ENCODE results near the gene SORBS1.

Gene SORBS1

DNA sequence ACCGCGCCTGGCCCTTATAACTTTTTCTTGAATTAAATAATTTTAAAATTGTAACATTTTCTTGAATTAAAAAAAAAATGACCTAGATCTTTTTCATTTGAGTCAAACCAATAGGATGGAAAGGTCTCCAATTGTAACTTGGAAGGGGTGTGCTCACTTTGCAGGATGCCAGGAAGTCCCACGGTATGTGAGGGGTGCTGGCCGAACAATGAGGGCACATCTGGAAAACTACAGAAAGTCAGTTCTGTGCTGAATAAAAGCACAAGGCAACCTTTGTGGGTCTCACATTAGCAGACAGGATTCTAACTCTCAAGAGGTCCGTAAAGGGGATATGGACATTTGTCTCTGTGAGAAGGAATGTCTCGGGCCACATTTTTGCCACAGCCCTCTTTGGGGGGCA, 217.6 kb downstream of the SORBS1 start:
- DNase-seq (ENCODE audit: low spot score): no peak

DNA sequence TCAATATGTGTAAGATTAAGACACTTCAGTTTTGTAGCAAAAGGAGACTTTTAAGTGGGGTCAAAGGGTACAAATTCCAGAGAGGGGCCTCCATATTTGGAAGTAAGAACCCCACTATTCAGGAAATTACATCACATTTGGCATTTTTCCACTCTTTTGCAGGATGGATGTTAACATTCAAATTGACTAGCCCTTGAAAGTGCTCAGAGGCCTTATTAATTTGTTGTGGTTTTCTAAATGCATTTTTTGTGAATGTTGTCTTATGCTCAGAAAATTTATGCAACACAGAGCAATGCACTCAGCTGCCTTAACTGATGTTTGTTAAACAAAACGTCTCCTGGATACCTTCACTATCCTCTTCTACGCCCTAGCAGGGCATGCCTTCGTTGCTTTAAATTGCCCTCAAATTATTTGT, 219.4 kb downstream of the SORBS1 start:
- no peak for DNase-seq (ENCODE audit: low spot score)

DNA sequence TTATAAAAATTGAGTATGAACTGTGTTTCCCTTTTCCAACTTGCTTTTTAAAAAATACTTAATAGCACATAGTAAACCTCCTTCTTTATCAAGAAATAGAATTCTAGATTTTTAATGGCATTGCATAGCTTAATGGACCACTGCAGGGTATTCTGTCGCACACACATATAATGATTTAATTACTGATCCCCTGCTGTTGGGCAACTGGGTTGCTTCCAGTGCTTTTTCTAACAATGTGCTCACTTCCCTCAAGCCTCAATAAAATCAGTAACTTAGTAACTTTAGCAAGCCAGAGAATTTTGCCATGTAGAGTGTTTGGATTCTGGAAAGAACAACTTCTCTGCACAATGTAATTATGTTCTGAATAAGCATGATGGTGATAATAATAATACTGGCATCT, 221.3 kb downstream of the SORBS1 start:
- no peak for DNase-seq (ENCODE audit: low spot score)

DNA sequence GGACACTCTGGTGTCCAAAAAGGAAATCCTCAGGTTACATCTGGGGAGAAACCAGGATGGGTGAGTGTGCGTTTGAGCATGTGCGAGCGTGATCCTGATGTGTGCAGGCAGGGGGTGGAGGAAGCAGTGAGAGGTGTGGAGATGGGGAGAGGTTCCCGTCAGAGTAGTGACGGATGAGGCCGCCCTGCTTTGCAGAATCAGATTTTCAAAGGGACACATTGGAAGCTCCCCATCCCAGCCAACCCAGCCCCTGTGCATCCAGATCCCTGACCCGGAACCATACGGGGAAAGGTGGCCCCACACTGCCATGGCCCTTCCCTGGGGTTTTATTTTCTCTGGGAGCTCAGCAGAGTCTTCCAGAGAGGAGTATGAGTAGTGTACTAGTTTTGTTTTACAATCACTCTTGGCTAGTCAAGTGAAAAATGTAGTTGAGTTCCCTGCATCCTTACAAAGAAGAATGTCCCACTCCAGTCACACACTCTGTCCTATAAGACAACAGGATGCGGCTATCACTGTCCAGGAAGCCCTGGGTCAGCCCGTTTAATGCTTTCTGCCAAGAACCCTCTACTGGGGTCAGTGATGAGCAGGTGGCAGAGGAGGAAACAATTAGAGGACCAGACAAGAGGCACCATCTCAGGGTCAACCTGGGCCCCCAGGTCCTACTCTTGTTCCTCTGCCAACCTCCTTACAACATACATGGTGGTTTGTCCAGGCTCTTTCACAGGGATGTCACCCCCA, 223.6 kb downstream of the SORBS1 start:
- DNase-seq (ENCODE audit: low spot score): no peak

DNA sequence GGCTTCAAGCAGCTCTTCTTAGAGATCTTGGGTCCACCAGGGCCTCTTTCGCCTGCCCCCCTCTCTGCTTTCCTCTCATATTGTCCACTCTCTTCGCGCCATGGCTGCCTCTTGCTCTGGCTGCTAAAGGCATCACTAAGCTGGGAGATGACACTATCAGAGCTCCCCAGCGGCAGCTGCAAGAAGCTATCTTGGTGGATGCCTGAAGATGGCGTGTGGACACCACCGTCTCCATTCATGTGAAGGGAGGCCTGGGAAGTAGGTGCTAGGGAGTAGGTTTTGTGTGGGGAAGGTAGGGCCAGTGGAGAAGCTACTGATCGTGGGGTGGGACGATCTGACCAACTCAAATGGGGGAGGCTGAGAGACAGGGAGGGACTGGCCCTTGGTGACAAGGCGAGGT, 224.5 kb downstream of the SORBS1 start:
- no peak for DNase-seq (ENCODE audit: low spot score)

DNA sequence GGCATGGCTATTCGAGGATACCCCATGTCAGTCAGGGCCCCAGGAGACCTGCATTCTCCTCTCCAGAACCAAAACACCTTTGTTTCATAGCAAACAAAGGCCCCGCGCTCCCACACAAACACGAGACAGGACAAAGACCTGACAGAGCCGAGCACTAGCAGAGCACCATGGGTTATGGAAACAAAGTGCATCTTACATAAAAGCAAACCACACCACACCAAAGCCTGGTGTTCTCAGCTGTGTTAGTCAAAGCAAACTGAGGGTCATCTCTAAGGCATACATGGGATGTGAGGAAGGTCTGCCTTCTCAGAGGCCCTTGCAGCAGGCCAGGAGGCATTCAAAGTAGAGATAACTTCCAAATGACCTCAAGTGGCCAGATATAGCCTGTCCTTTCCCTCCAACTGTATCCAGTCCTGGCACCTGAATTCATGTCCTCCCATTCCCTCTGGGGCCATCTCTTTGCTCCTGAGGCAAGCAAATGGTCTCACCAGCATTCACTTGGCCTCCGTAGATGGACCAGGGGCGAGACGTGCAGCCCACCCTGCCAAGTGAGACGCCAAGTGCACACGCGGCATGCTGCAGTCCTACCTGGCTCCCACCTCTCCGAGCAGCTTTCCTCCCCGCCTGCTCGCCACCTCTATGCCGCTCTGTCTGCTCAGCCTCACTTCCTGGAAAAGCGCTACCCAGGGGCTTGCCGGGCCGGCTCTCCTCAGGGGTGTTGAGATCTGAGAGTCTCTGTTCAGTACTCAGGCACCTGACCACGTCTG, 225.1 kb downstream of the SORBS1 start:
- DNase-seq (ENCODE audit: low spot score): no peak

DNA sequence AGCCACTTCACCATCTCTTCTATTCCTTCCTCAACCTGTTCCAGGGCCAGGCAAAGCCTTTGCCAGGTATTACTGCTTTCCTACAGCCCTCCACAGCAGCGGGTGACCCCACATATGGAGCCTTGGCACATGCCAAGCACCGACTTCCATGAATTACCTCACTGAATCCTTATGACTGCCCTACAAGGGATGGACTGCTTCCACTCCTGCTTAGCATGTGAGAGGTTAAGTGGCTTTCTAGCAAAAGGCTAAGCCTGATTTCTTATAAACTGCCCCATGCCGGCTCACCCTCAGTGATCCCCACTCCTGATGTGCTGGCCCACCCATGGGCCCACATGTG, 226.4 kb downstream of the SORBS1 start:
- no peak for DNase-seq (ENCODE audit: low spot score)

DNA sequence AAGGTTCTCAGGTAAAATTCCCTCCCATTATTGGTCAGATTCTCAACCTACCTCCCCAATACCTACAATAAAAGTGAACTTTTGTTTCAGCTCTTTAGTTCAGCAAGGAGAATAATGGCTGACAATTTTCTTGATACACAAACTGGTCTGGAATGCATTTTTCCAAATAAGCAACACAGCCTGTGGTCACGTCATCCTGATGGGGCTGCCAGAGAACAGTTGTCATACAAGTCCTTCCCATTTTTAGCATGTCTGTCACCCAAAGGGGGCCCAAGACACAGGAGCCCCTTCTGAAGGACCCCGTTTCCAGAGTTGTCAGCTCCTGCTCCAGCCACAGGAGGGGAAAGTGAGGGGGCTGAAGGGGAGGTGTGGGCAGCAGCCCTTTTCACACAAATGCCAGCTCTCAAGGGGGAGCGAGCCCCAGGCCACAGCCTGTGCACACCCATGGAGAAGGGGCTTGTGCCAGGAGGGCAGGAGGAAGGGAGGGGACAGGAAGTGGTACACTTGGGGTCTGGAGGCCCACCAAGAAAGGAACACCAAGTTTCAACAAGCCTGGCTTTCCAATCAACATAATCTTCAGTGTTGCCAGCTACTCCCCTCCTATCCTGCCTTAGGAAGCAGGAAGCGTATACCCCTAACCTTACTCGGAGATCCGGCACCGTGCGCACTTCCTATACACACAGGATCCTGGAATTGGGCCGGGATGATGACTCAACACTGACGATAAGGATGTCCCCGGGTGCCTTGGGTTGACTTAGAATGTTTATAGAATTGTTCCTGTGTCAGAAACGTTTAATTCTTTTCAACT, 227.0 kb downstream of the SORBS1 start:
- DNase-seq (ENCODE audit: low spot score): no peak

DNA sequence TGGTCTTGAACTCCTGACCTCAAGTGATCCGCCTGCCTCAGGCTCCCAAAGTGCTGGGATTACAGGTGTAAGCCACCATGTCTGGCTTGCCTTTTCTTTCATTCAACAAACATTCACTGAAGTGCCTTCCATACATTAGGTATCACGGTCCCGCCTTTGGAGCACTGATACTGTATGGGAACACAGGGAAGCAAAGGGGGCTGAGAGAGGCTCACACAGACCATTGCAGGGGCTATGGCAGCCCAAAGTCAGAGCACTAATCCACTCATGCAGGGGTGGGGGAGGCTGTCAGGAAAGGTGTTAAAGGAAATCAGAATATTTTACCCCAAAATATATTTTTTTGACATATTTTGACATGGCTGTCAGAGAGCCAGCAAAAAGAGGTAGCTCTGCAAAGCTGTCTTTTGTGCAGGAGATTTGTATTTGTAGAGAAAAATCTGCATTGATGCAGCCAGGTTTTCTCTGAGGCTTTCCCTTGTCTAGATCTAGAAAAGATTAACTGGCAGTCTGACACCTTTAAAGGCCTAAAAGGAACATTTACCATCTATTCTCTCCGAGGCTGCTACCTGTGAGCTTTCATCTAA, 228.4 kb downstream of the SORBS1 start:
- DNase-seq (ENCODE audit: low spot score): no peak

DNA sequence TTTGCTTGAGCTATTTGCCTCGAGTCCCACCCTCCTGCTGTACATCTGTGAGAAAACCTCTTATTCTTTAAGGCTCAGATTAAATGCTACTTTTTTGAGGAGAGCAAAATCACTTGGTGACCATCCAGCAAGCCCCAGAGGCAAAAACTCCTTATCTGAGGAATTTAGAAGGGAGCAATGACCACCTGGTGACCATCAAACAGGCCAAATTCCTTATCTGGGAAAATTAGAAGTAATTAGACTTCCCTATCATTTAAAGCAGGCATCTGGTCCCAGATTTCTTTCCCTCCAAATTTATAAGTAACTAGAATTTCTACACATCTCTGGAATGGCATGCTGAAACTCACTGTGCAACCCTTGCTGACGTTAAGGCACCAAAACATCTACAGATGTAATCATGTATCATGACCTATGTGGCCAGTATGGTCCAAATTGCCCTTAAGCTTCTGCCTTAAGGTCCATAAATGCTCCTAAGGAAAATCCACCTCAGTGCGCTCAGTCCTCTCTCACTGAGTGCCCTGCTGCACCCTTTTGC, 229.5 kb downstream of the SORBS1 start:
- DNase-seq (ENCODE audit: low spot score): no peak

DNA sequence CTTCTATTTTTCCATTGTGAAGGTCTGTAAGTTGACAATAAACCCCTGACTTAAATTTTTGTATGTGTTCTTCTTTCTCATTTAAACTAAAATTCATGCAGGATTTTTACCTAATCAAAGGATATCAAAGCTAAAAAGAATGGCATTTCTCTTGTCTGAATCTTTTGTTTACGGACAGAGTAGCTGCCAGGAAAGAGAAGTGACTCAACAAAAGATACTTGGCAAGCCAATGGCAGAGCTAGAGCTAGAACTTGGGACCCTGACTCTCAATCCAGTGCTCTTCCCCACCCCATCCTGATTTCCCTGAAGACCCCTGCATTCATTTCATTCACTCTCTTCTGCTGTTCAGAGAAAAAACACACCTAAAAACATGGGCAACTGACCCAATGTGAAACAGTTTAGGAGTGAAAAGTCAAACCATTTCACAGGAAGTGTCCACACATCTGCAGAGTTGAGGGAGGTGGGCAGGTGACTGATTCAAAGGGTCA, 230.2 kb downstream of the SORBS1 start:
- no peak for DNase-seq (ENCODE audit: low spot score)

DNA sequence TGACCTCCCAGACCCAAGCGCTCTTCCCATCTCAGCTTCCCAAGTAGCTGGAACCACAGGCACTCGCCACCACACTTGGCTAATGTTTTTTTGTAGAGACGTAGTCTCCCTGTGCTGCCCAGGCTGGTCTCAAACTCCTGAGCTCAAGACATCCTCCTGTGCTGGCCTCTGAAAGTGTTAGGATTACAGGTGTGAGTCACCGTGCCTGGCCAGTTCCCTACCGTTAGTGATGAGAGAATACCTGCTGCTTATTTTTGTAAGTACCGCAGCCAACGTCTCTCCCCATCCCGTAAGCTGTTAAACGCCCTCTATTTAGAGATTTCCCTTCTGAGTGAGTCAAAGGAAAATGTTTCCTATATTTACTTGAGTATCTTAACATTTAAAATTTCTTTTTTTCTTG, 231.9 kb downstream of the SORBS1 start:
- DNase-seq (ENCODE audit: low spot score): no peak

DNA sequence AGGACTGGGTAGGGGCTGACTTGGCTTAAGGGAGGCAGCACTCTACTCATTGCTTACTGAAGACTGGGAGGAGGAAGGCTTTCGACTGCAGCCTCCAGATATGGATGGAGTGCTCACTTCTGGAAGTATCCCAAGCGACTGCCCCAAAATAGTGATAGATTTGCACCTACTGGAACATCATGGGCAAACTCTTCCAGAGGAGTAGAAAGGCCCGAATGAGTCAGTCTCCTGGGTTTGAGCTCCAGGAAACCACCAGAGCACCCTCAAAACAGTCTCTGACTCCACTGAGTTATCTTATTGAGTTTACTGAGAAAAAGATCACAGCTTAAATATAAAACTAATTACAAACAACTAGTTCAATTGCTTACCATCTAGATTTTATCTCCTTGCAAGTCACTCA, 233.2 kb downstream of the SORBS1 start:
- no peak for DNase-seq (ENCODE audit: low spot score)

DNA sequence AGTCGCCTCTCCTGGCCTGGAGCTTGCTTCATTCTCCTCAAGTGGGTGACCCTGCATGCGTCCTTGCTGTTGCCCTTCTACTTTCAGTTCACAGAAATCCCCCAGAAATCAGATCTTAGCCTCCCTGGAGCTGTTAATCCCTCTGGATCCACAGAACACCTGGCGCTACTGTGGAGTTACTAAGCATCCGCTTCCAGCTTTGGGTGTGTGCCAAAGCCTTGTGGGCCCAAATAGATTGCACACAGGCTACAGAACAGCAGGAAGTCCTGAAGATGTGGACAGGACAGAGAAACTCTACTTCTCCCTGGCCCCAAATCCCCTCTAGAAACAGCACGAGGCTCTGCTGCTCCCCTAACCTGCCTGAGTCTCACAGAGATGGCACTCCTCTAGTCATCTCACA, 233.8 kb downstream of the SORBS1 start:
- no peak for DNase-seq (ENCODE audit: low spot score)

DNA sequence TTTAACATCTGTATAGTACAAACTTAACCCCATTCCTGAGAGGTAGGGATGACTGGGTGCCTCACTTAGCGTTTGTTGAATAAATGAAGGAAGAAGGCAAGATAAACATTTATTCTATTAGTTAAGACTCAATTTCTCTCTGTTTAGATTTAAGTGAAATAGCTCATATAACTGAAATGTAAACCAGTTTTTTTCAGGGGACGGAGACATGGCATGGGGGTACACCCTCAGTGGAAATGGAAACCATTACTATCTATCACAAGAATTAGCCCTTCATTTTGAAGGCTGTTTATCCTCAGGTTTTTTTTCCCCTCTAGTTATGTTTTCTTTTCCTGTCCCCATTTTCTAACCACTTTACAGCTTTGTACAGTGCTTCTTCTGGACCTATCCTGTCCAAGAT, 234.8 kb downstream of the SORBS1 start:
- DNase-seq (ENCODE audit: low spot score): no peak

DNA sequence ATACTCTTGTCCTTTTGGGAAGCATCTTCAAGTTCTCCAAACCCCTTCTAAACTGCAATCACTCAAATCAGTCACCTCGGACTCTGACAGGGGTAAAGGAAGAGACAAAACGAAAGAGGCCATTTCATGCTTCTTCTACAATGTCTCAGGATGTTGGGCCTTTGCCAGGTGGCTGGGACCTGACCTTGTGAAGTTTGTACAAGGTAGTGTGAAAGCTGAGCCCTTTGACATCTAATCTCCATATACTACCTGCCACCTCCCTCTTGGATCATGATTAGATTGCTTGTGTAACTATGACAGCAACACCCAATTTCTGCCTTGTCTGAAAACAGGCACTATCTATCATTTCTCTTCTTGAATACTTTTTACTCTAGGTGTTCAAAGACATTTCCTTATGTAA, 235.3 kb downstream of the SORBS1 start:
- DNase-seq (ENCODE audit: low spot score): no peak

DNA sequence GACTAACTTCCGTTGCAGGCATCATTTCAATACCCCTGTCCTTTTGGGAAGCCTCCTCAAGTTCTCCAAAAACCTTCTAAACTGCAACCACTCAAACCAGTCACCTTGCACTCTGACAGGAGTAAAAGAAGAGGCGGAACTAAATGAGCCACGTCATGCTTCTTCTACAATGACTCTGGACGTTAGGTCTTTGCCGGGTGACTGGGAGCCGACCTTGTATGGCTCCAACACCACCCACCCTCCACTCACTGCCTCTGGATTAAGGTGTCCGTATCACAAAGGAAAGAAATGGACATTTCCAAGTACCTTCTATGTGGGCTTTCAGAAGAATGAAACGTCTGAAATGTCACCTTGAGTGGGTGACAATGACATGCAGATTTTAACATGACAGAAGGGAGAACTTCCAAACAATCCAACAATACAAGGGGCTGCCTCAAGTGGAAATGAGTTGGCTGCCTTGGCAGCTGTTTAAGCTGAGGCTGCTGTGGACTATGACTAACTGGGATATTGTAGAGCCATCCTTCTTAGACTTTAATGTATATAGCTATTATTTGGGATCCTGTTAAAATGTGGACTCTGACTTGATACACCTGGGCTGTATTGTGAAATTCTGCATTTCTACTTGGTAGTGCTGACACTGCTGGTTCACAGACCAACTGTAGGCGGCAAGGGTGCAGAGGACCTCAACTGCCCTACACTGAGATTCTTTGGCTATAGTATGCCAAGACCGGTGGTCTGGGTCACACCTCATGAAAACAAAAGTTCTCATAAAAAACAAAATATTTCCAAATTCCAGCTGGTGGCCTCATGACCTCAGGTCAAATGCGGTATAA, 236.5 kb downstream of the SORBS1 start:
- DNase-seq (ENCODE audit: low spot score): no peak

DNA sequence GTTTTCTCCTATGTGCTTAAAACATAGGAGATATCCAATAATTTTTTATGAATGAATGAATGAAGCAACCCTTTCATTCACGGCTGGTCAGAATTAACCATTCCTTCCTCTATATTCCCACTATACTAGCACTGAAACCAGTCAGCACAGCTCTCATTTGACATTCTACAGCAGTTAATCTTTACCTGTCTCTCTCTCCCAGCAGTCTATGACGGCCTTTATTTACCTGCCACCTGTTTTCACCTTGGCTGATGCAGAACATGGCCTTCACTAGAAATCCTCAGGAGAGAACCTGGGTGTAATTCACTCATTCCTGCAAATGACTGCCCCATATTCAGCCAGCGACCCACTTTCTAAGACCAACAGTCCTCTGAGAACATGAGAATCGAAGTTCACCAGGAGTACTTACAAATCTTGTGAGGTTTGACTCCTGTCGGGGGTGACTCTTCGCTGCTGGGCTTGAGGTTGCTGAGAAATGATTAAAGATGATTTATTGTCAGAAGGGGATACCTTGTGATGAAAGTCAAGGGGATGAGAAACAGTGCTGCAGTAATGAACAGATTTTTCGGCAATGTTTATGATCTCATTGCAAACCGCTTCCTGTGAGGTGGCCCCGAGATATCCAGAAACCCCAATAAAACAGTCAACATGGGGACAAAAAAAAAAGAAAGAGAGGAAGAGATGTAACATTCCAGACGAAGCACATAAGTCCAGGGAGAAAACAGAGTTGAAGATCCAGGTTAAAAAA, 239.4 kb downstream of the SORBS1 start:
- no peak for DNase-seq (ENCODE audit: low spot score)

DNA sequence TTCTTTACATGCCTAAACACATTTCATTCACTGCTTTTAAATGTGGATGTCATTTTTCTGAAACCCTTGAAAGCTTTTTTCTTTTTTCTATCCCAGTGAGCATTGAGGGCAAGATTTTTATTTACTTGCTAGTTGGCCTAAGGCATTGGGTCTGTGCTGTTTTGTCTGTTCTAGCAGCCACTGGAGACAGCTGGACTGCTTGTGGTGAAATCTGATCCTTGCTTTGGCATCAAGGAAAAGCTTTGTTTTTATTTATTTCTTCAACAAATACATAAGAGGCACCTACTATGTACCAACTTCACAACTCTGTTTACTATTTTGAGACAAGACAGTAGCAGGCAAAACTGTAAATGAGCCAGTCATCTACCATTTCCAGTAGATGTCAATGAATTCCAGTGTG, 241.9 kb downstream of the SORBS1 start:
- DNase-seq (ENCODE audit: low spot score): no peak

DNA sequence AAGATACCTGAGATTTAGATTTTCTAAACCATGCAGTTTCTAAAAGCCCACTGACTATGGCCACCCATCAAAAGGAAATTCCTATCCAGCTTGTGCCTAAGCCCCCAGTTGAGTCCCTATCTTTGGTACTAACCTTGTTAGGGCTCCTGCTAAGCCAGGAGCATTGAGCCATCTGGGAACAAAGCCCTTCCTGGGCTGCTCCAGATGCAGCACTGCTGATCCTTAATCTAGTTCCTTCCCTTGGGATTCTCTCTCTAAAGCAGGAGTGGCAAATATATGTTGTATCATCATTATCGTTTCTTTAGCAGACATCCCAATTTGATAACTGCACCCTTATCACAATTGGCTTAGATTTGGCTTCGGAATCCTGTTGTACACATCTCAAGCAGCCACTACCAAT, 245.7 kb downstream of the SORBS1 start:
- DNase-seq (ENCODE audit: low spot score): no peak
